ENCODE measurements around the gene AKNA. TPM values are rescaled to one million over a fixed set of nuclear protein-coding genes. Genes with fewer than 3 reads are reported as not detected.

AKNA gene
- total RNA-seq, 2 experiments from 2014 or later: 106 to 107 TPM

DNA sequence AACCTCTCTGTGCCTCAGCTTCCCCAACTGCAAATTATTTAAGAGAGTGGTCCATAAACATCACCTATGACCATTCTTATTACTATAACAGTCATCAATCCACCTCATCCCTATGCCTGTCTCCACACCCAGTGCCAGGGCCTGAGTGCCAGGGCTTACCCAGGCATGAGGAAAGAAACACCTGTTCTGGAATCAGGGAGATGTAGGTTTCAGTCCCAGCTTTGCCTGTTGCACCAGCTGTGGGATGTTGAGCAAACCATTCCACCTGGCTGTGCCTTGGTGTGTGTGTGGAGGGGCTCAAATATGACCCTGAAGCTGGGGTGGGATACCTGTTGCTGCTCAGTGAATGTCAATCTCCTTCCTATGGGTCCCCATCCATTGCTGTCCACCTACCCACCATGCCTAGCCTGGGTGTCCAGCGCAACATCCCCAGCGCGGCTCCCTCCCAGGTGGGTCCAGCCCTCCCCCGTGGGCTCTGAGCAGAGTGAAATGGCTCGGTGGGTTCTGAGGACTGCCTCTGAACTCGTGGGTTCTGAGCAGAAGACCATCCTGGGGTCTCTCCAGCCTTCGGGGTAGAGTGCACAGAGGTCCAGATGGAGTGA lies 16.3 kb downstream of the AKNA start:
- CTCF ChIA-PET: interaction anchor here (0.8 to 9.3 kb wide), 2 partner anchors 14 to 22 kb away, joined by 4 to 137 read pairs; partner anchors contain the start of gene AKNA
- POLR2A ChIA-PET: interaction anchor here (1.1 to 4.1 kb wide), 3 partner anchors 8 to 15 kb away, joined by 6 to 65 read pairs (median 7); partner anchors contain the start of gene AKNA

GRCh38 chr9:114370968-114371320 lies 16.8 kb downstream of the AKNA start:
- ChIA-PET CTCF (interaction anchor here (0.8 to 9.3 kb wide), 2 partner anchors 15 to 22 kb away, joined by 4 to 137 read pairs; partner anchors contain the start of gene AKNA), POLR2A (interaction anchor here (2.5 to 4.1 kb wide), 2 partner anchors 8 to 15 kb away, joined by 7 to 65 read pairs; partner anchors contain the start of gene AKNA)

DNA sequence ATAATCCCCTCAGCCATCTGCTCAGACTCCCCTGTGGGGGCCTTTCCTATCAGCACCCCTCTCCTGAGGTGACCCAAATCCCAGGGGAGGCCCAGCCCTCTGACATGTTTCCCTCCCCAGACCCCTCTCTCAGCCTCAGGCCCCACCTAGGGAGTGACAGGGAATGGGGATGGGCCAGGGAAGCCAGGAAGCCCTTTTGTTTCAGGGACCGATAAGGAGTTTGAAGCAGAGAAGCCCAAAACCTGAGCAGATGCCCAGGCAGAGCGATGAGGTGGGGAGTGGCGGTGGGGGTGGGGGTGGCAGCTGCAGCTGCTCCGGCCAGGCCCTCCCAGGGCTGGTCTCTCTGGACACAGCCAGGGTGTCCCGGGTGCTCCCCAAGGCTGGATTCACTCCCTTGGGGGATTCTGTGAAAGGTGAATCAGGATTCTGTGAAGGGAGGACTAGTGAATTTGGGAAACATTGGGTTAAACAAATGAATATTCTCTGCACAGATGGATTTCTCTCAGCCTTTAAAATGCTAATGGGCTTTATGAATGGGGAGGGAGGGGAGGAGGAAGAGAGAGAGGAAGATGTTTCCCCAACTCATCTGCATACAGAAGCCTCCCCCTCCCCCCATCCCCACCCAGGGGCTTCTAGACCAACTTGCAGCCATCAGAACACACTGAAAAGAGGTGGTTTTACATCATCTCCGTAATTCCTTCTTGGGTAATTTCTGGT lies 17.4 kb downstream of the AKNA start:
- POLR2A ChIA-PET: interaction anchor here (4.1 kb wide), 1 partner anchor 16 kb away, joined by 65 read pairs; the partner anchor contains the start of gene AKNA
- CTCF ChIA-PET: interaction anchor here (9.3 kb wide), 1 partner anchor 15 kb away, joined by 137 read pairs; the partner anchor contains the start of gene AKNA

- CTCF ChIA-PET: interaction anchor here (9.3 kb wide), 1 partner anchor 16 kb away, joined by 137 read pairs; the partner anchor contains the start of gene AKNA
- POLR2A ChIA-PET: interaction anchor here (0.8 to 4.1 kb wide), 2 partner anchors 16 to 17 kb away, joined by 4 to 65 read pairs; partner anchors contain the start of gene AKNA
Measured at GRCh38 chr9:114369216-114370130, 18.3 kb downstream of the AKNA start.

GRCh38 chr9:114367772-114368569 lies 19.8 kb downstream of the AKNA start:
- ChIA-PET CTCF (interaction anchor here (0.7 to 9.3 kb wide), 6 partner anchors 8 to 19 kb away, joined by 3 to 137 read pairs (median 4); partner anchors contain the start of gene AKNA), POLR2A (interaction anchor here (0.6 to 2.1 kb wide), 5 partner anchors 11 to 30 kb away, joined by 3 to 10 read pairs (median 4); no protein-coding TSS in a partner anchor)

GRCh38 chr9:114367366-114367765 lies 20.4 kb downstream of the AKNA start:
- ChIA-PET CTCF (interaction anchor here (1.0 to 9.3 kb wide), 5 partner anchors 9 to 18 kb away, joined by 3 to 137 read pairs (median 4); partner anchors contain the start of gene AKNA), POLR2A (interaction anchor here (0.6 to 2.1 kb wide), 5 partner anchors 12 to 30 kb away, joined by 3 to 10 read pairs (median 4); no protein-coding TSS in a partner anchor)

GRCh38 chr9:114366334-114367128 lies 21.3 kb downstream of the AKNA start:
- ChIA-PET CTCF (interaction anchor here (1.0 to 9.3 kb wide), 6 partner anchors 10 to 28 kb away, joined by 3 to 137 read pairs (median 3); partner anchors contain the start of gene AKNA), POLR2A (interaction anchor here (0.6 to 2.1 kb wide), 3 partner anchors 17 to 19 kb away, joined by 3 to 10 read pairs (median 3); no protein-coding TSS in a partner anchor)

GRCh38 chr9:114365194-114365593 lies 22.6 kb downstream of the AKNA start:
- ChIA-PET POLR2A (interaction anchor here (1.2 to 4.9 kb wide), 3 partner anchors 15 to 23 kb away, joined by 3 to 23 read pairs (median 12); partner anchors contain the start of gene AKNA), CTCF (interaction anchor here (0.8 to 2.4 kb wide), 6 partner anchors 12 to 27 kb away, joined by 3 to 8 read pairs (median 3); no protein-coding TSS in a partner anchor)

DNA sequence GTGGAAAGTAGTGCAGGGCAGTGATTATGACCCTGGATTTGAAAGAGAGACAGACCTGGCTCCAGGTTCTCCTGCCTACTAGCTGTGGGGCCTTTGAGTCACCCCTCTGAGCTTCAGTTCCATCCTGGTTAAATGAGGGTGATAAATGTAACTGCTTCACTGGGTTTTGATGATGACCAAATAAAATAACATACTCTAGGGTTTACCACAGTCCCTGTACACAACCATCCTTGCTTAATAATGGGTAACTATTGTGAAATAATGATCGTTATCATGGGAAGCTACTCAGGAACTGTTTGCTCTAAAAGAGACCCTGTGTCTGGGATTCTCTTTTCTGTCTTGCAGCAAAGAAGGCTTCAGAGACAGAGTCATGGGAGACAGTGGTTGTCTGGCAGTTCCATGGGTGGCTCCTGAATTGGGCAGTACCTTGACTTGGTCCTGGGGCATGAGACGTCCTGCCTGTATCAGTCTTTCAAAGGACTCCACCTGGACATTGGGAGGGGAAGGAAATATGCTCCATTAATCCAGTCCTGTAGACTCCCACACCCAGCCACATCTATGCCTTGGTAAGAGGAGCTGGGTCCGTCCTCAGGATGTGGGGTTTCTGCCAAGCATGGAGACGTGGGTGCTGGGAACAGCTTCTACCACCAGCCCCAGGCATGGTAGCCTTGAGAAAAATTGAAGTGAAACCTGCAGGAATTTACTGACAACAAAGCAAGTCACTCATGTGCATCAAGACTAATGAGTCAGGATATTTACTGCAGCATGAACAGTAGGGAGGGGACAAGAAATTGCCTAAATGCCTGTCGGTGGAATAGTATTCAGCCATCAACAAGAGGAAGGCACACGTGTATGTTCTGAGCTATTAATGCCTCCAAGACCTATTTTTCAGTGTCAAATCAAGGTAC lies 23.4 kb downstream of the AKNA start:
- POLR2A ChIA-PET: interaction anchor here (0.7 to 4.9 kb wide), 7 partner anchors 8 to 31 kb away, joined by 3 to 23 read pairs (median 4); partner anchors contain the start of gene AKNA
- CTCF ChIA-PET: interaction anchor here (0.7 to 2.4 kb wide), 4 partner anchors 12 to 21 kb away, joined by 3 to 11 read pairs (median 6); no protein-coding TSS in a partner anchor

- CTCF ChIA-PET: interaction anchor here (0.7 to 2.4 kb wide), 5 partner anchors 10 to 42 kb away, joined by 3 to 11 read pairs (median 5); no protein-coding TSS in a partner anchor
- POLR2A ChIA-PET: interaction anchor here (1.2 to 4.9 kb wide), 5 partner anchors 9 to 32 kb away, joined by 3 to 23 read pairs (median 7); partner anchors contain the start of gene AKNA
Measured at GRCh38 chr9:114363424-114363823, 24.4 kb downstream of the AKNA start.

DNA sequence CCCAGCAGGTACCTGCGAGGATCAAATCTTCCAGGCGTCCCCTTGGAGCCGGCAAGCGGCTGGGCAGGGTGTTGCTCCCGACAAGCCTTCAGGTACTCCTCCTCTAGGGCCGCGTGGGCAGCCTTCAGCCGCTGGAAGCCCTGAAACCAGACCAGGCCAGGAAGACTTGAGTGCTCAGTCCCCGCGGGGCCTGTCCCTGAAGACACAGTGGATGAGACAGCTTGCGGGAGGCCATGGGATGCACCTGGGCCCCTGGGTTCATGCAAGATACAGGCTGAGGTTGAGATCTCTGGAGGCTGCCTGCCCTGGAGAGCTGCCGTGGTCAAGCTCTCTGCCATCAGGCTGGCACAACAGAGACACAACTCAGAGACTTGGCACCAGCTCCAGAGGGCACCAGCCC lies 25.4 kb downstream of the AKNA start:
- ChIA-PET POLR2A (interaction anchor here (0.7 to 4.9 kb wide), 4 partner anchors 10 to 26 kb away, joined by 3 to 23 read pairs (median 10); partner anchors contain the start of gene AKNA), CTCF (interaction anchor here (1.2 to 1.9 kb wide), 3 partner anchors 9 to 23 kb away, joined by 4 to 11 read pairs (median 5); no protein-coding TSS in a partner anchor)

DNA sequence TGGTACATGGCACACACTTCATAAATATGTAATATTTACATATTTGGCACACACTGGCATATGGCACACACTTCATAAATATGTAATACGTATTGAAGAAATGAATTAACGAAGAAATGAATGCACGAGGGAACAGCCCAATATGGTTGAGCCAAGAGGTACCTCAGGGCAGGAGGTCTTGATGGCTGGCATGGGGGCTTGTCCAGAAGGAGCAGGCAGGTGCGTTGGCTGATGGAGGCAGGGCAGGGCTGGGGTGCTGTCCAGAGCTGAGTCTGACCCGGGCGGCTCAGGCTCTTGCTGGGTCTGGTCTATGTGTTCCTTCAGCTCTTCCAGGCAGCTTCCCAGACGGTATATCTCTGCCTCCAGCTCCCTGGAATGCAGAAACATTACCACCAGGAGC lies 26.2 kb downstream of the AKNA start:
- POLR2A ChIA-PET: interaction anchor here (0.7 to 4.9 kb wide), 2 partner anchors 16 to 24 kb away, joined by 3 to 23 read pairs; no protein-coding TSS in a partner anchor

DNA sequence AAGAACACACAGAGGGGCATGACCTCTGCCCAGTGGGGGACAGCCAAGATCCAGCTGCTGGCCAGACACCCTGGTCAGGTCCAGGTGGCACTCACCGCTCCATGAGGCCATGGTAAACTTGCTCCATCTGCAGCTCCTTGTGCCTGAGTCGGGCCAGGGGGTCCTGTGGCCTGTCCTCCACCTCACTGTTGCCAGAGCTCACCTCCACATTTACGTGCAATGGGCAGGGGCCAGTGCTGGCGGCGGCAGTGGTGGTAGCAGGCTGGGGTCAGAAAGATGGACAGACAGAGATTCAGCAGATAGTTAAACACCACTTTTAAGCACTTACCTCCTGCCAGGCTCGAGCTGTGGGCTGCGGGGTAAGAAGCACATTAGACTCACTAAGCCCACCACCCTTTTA lies 28.0 kb downstream of the AKNA start:
- POLR2A ChIA-PET: no interaction called here
- CTCF ChIA-PET: no interaction called here

More for the DNA sequence above, 26.2 kb downstream of the AKNA start:
- CTCF ChIA-PET: interaction anchor here (1.0 to 1.6 kb wide), 2 partner anchors 11 to 12 kb away, joined by 3 to 4 read pairs; no protein-coding TSS in a partner anchor

DNA sequence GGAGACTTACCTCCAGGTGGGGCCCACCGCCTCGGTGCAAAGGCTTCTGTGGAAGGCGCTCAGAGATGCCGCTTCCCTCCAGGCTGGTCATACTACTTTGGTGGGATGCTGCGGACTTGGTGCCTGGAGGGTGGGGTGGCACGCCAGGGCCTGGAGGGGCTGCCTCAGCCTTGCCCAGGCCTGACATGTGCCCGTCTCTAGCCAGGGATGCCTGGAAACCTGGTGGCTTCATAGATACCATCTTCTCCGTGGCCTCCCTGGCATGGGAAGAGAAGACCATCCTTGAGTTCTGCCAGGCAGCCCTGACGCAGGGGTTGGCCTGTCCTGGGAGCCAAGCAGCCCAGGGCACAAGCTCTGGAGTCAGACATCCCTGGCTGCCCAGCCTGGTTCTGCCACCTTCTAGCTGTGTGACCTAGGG lies 29.9 kb downstream of the AKNA start:
- POLR2A ChIA-PET: no interaction called here
- CTCF ChIA-PET: no interaction called here

DNA sequence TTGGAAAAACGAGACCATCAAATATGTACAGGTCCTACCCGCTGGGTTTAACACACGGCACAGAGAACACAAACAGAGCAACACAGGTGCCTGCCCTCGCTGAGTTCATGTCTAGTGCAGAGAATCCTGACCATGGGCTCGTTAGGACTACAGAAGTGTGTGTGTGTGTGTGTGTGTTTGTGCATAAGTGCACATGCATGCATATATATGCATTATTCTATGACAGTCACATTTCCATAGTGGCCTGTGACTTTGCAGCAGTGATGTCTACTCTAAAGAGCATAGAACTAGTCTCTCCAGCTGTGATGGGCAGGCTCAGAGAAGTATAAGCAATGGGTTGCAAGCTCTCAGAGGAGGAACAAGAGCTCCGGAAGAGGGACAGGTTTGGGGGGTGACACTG lies 30.4 kb downstream of the AKNA start:
- ChIA-PET CTCF (no interaction called here), POLR2A (no interaction called here)

Measured in activated CD8-positive, alpha-beta memory T cell treated with anti-CD3 and anti-CD28 coated beads for 36 hours (primary cell).